ENCODE data around the gene SYT9. TPM values are rescaled to one million over a fixed set of nuclear protein-coding genes. Genes with fewer than 3 reads are reported as not detected.

SYT9 gene
- total RNA-seq, 1 donor from 2014 or later, result 0.16 TPM

DNA sequence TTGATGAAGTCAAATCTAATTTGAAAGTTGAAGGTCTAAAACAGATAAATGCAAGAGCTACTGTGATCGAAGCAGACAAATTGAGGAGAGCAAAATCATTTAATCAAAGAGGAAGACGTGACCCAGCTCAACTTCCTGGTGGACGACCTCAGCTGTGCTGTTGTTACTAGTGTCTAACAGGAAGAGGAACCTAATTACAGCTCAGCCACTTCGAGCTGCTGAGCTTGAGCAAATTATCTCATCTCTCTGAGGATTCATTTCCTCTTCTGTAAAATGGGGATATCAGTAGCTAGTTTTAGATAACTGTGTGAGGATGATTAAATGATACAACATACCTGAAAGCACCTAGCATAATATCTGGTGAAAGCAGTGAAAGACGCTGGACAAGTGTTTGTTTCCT, 185.0 kb downstream of the SYT9 start:
- Mint-ChIP-seq H3K27me3 (ENCODE audit: low read depth, unreplicated experiment) (peaks cover 13% of the 10 kb centered on the region), H3K4me1 (ENCODE audit: low read depth, unreplicated experiment) (peaks cover 5% of the 10 kb centered on the region), H3K27ac (ENCODE audit: unreplicated experiment) (no peak overlapping the region), H3K36me3 (ENCODE audit: low read depth, unreplicated experiment) (no peaks in the 10 kb centered on the region), H3K9me3 (ENCODE audit: unreplicated experiment) (peaks cover 3% of the 10 kb centered on the region), H3K4me3 (ENCODE audit: unreplicated experiment) (no peak overlapping the region)
- no peaks in the 10 kb centered on the region for H3K27me3 ChIP-seq (ENCODE audit: insufficient read depth, low read length)
- no peak overlapping the region for H3K4me2 ChIP-seq (ENCODE audit: low read length)
- FAIRE-seq (no peak), DNase-seq (ENCODE audit: low read depth) (no peak)
- no peaks in the 10 kb centered on the region for H3K36me3 ChIP-seq (ENCODE audit: insufficient read depth, low read length)
- no peak overlapping the region for H3K9ac ChIP-seq (ENCODE audit: low read length)
- H3K9me3 ChIP-seq (ENCODE audit: insufficient read depth, low read depth, low read length), result no peaks in the 10 kb centered on the region
- TF ChIP-seq, protein P1, sequence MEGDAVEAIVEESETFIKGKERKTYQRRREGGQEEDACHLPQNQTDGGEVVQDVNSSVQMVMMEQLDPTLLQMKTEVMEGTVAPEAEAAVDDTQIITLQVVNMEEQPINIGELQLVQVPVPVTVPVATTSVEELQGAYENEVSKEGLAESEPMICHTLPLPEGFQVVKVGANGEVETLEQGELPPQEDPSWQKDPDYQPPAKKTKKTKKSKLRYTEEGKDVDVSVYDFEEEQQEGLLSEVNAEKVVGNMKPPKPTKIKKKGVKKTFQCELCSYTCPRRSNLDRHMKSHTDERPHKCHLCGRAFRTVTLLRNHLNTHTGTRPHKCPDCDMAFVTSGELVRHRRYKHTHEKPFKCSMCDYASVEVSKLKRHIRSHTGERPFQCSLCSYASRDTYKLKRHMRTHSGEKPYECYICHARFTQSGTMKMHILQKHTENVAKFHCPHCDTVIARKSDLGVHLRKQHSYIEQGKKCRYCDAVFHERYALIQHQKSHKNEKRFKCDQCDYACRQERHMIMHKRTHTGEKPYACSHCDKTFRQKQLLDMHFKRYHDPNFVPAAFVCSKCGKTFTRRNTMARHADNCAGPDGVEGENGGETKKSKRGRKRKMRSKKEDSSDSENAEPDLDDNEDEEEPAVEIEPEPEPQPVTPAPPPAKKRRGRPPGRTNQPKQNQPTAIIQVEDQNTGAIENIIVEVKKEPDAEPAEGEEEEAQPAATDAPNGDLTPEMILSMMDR (IDR thresholded peaks at IDR 0.05; ENCODE audit: insufficient read depth, low read depth, low read length), result no peak
- no peak for TF ChIP-seq EZH2 (IDR thresholded peaks at IDR 0.05; ENCODE audit: insufficient read depth, low read length)
- H3K79me2 ChIP-seq (ENCODE audit: insufficient read depth, low read length), result no peaks in the 10 kb centered on the region
- no peak overlapping the region for H3K27ac ChIP-seq (ENCODE audit: low read depth, low read length)
- no peak overlapping the region for H3K4me3 ChIP-seq (ENCODE audit: insufficient read depth, low read depth, low read length)
- H2AFZ ChIP-seq (ENCODE audit: low read depth, low read length), result no peak overlapping the region
- H4K20me1 ChIP-seq (ENCODE audit: insufficient read depth, low read length), result no peaks in the 10 kb centered on the region
- no peaks in the 10 kb centered on the region for H3K4me1 ChIP-seq (ENCODE audit: insufficient read depth, low read length)

DNA sequence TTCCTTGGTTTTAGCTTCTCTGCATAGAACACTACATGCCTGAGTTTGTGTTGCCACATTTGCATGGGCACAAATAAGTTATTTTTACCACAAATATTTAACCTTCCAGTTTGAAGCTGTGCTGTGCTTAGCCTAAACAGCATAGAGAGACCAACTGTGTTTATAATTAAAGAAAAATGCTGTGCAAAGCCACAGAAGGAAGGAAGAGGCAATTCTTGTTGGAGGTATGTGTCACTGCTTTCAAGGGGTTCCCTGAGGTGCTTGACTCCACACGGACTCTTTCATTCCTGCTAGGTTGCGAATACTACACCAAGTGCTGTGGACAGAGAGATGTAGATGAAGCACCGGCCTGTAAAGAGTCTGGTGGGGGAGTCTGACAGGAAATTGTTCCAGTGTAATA, 186.0 kb downstream of the SYT9 start:
- no peaks in the 10 kb centered on the region for H4K20me1 ChIP-seq (ENCODE audit: insufficient read depth, low read length)
- FAIRE-seq, result no peak

DNA sequence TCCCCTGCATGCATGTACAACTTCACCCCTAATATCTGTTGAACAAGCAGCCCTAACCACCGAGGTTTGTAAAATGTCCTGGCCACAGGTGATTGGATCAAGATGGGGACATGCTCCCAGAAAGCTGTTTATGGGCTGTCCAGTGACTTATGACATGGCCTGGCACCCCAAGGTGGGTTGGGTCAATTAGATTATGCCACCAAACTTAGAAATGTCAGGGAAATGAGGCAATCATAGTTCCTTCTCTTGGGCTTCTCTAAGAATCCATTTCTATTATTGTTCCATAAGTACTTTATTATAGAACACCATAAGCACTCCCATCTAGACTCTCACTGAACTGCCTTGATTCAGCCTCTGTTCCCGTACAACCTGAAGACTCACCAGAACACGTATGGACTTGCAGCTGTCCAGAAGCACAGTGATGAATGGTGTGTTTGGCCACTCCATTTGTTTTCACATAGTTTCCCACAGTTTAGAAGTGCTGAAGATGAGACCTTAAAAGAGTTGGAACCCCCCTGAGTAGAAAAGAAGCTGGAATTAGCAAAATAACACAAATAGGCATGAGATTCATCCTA, 188.1 kb downstream of the SYT9 start:
- Mint-ChIP-seq H3K27ac (ENCODE audit: unreplicated experiment) (no peak overlapping the region), H3K27me3 (ENCODE audit: low read depth, unreplicated experiment) (peaks cover 16% of the 10 kb centered on the region), H3K4me1 (ENCODE audit: low read depth, unreplicated experiment) (peaks cover 5% of the 10 kb centered on the region), H3K36me3 (ENCODE audit: low read depth, unreplicated experiment) (no peaks in the 10 kb centered on the region), H3K9me3 (ENCODE audit: unreplicated experiment) (peaks cover 3% of the 10 kb centered on the region), H3K4me3 (ENCODE audit: unreplicated experiment) (no peak overlapping the region)
- Histone ChIP-seq H3K4me1 (ENCODE audit: insufficient read depth, low read length) (no peaks in the 10 kb centered on the region), H3K9me3 (ENCODE audit: insufficient read depth, low read depth, low read length) (no peaks in the 10 kb centered on the region), H3K79me2 (ENCODE audit: insufficient read depth, low read length) (no peaks in the 10 kb centered on the region), H3K36me3 (ENCODE audit: insufficient read depth, low read length) (no peaks in the 10 kb centered on the region), H3K9ac (ENCODE audit: low read length) (no peak overlapping the region), H4K20me1 (ENCODE audit: insufficient read depth, low read length) (no peaks in the 10 kb centered on the region), H3K27me3 (ENCODE audit: insufficient read depth, low read length) (no peaks in the 10 kb centered on the region), H3K27ac (ENCODE audit: low read depth, low read length) (no peak overlapping the region), H3K4me2 (ENCODE audit: low read length) (no peak overlapping the region), H2AFZ (ENCODE audit: low read depth, low read length) (no peak overlapping the region), H3K4me3 (ENCODE audit: insufficient read depth, low read depth, low read length) (no peak overlapping the region)
- no peak for FAIRE-seq
- TF ChIP-seq, protein P1 (IDR thresholded peaks at IDR 0.05; ENCODE audit: insufficient read depth, low read depth, low read length), result no peak
- TF ChIP-seq EZH2 (IDR thresholded peaks at IDR 0.05; ENCODE audit: insufficient read depth, low read length), result no peak
- DNase-seq (ENCODE audit: low read depth), result no peak

More for the DNA sequence above, 186.0 kb downstream of the SYT9 start:
- no peaks in the 10 kb centered on the region for H3K36me3 Mint-ChIP-seq (ENCODE audit: low read depth, unreplicated experiment)
- Histone ChIP-seq H3K79me2 (ENCODE audit: insufficient read depth, low read length) (no peaks in the 10 kb centered on the region), H2AFZ (ENCODE audit: low read depth, low read length) (no peak overlapping the region), H3K4me1 (ENCODE audit: insufficient read depth, low read length) (no peaks in the 10 kb centered on the region), H3K4me3 (ENCODE audit: insufficient read depth, low read depth, low read length) (no peak overlapping the region), H3K27me3 (ENCODE audit: insufficient read depth, low read length) (no peaks in the 10 kb centered on the region), H3K9me3 (ENCODE audit: insufficient read depth, low read depth, low read length) (no peaks in the 10 kb centered on the region), H3K9ac (ENCODE audit: low read length) (no peak overlapping the region), H3K27ac (ENCODE audit: low read depth, low read length) (no peak overlapping the region), H3K4me2 (ENCODE audit: low read length) (no peak overlapping the region), H3K36me3 (ENCODE audit: insufficient read depth, low read length) (no peaks in the 10 kb centered on the region)
- TF ChIP-seq, protein P1 (IDR thresholded peaks at IDR 0.05; ENCODE audit: insufficient read depth, low read depth, low read length), result no peak
- no peak for TF ChIP-seq EZH2 (IDR thresholded peaks at IDR 0.05; ENCODE audit: insufficient read depth, low read length)
- H3K27ac Mint-ChIP-seq (ENCODE audit: unreplicated experiment), result no peak overlapping the region
- H3K27me3 Mint-ChIP-seq (ENCODE audit: low read depth, unreplicated experiment), result peaks cover 13% of the 10 kb centered on the region
- H3K9me3 Mint-ChIP-seq (ENCODE audit: unreplicated experiment), result peaks cover 3% of the 10 kb centered on the region
- H3K4me3 Mint-ChIP-seq (ENCODE audit: unreplicated experiment), result no peak overlapping the region
- peak; percentile 6 for DNase-seq (ENCODE audit: low read depth)
- H3K4me1 Mint-ChIP-seq (ENCODE audit: low read depth, unreplicated experiment), result peaks cover 5% of the 10 kb centered on the region

Measured in astrocyte (in vitro differentiated cells and primary cell).